Panc1 (cell line): ENCODE measurements around the gene SH2D6.

Experiments used
- CTCF ChIP-seq: fragments of 450-650 bp; IDR thresholded peaks from 2 replicates; pipeline ENCODE4 v1.5.1; 2017; ENCODE audit warnings: mild to moderate bottlenecking
- POLR2AphosphoS5 ChIP-seq: IDR thresholded peaks from 2 replicates; pipeline ENCODE4 v1.6.1; 2012; ENCODE audit warnings: mild to moderate bottlenecking, low read depth, low read length, moderate library complexity

- TF ChIP-seq CTCF, result peak; percentile 94
- TF ChIP-seq POLR2AphosphoS5, result peak; percentile 30; the same call in 1 of the 2 replicates
These were observed 27.4 kb upstream of the SH2D6 start for GRCh38 chr2:85390941-85391669.
